ENCODE results near the gene FOCAD. TPM values are rescaled to one million over a fixed set of nuclear protein-coding genes. Genes with fewer than 3 reads are reported as not detected.

FOCAD gene
- total RNA-seq, 1 donor from 2014 or later: 36.1 TPM

DNA sequence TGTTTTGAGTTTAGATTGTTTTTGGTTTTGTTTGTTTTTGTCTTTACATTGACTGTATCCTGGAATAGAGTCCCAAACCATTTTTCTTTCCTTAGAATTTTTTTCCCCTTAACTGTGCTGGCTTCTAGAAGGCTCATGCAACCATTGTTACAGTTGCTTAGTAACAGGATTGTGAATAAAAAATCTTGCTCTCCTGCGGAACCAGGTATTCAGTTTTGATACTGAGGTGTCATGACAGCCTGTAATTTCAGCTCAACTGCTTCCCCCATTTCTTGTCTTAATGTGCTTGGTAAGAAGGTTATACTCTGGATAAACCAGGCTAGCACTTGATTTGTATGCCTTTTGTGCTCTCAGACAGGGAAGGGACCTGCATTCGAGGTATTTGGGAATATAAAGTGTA is 42.1 kb downstream of the FOCAD start:
- no peak for DNase-seq (ENCODE audit: extremely low read depth, low read depth, low spot score)

DNA sequence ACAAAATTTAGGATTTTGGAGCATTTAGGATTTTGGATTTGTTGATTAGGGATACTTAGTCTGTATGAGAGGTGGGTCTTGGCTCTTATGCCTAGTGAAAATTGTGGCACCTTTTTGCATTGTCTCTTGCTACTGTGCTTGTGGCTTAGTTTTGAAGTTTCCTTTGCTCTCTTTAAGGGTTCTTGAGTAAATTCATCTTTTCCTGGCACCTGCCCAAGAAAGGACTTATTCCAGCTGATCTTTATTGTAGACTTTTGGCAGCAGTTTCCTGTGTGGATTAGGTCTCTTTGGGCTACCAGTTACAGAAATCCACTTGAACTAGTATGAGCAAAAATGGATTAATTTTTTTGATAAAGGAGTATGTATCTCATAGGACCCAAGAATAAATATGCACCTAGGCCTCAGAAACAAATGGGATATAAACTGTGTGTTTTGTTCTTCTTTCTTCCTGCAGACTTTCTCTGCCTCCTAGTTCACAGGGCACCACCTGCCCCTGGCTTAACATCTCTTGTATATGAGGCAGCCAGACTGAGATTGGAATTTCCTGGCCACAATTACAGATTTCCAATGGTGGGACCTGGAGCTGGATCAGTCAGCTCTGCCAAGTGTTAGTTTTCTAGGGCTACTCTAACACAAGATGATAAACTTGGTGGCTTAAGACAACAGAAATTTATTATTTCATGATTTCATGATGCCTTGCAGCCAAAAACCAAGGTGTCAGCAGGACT is 44.6 kb downstream of the FOCAD start:
- peak; percentile 96 for DNase-seq (ENCODE audit: extremely low read depth, low read depth, low spot score)

- DNase-seq (ENCODE audit: extremely low read depth, low read depth, low spot score): no peak
Measured at GRCh38 chr9:20729523-20729922, 45.5 kb downstream of the FOCAD start.

DNA sequence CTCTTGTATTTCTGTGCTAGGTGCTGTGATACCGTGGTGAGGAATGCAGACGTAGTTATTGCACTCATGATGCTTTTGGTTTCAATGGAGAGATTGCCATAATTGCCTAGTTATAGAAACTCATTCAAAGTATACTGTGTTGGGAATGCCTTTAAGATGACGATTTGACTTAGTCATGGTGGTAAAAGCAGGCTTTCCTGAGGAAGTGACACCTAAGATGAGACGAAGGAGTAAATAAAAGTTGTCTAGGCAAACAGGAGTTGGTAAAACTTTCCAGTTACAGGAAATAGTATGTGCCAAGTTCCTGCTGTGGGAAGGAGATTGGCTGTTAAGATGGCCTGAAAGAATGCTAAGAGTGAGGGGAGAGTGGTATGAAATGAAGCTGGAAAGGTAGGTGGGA is 48.1 kb downstream of the FOCAD start:
- DNase-seq (ENCODE audit: extremely low read depth, low read depth, low spot score): peak; percentile 98

DNA sequence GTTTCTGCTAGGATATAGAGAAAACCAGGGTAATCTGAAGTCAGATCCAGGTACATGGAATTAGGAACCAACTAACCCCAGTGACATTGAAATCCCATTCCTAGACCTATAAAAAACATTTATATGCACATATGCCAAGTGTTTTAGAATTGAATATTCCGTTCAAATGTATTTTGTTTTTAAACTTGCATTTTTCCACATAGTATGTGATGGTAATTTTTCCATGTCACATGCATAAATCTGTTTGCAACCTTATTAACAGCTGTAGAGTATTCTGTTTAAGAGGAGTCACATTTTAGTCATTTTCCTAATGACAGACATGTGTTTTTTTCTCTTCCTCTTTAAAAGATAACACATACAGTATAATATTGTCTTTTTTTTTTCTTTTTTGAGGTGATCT is 50.2 kb downstream of the FOCAD start:
- DNase-seq (ENCODE audit: extremely low read depth, low read depth, low spot score): no peak

- no peak for DNase-seq (ENCODE audit: extremely low read depth, low read depth, low spot score)
Measured at GRCh38 chr9:20740304-20740703, 56.2 kb downstream of the FOCAD start.

- no peak for DNase-seq (ENCODE audit: extremely low read depth, low read depth, low spot score)
Measured at GRCh38 chr9:20740929-20741582, 57.0 kb downstream of the FOCAD start.

GRCh38 chr9:20742833-20743232 is 58.8 kb downstream of the FOCAD start:
- no peak for DNase-seq (ENCODE audit: extremely low read depth, low read depth, low spot score)

DNA sequence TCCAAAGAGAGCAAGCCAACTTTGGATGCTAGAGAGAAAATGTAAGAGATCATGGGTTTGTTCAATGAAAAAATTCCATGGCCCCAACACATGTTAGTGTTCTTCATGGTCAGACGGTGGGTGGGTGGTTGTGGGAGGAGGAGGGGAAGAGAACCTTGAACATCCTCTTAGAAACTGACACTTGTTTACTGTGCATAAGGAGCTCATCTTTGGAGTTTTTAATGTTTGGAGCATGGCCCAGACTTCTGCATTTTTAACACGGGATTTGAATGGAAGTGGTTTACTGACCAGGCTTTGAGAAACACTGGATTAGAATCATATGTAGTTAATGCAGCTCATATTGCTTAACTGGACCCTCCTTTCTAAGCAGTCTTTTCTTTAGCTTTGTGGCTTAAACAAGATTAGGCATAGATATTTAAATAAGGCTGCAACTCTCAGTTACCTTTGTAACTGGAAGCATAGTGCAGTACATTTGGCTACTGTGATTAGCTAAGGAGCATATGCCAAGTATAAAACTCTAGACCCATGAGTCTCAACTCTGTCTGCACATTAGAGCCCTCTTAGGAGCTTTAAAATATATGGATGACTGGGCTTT is 60.1 kb downstream of the FOCAD start:
- DNase-seq (ENCODE audit: extremely low read depth, low read depth, low spot score): no peak

DNA sequence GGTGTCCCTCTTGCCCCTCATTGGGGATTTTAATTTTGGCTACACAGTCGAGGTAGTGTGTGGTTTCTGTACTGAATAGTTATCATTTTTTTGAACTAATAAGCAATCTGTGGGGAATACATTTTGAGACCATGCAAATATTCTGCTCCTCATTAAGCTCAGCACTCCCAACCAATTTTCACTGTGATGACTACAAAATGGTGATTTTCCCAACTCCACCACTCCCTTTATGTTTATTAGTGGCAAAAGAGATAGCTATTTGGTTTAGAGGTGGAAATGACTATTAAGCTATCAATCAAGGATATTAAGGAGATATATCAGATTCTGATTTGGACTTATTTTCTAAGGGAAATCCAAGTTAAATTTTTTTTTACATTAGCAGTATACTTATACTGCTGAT is 62.9 kb downstream of the FOCAD start:
- no peak for DNase-seq (ENCODE audit: extremely low read depth, low read depth, low spot score)

- no peak for DNase-seq (ENCODE audit: extremely low read depth, low read depth, low spot score)
Measured at GRCh38 chr9:20749496-20750198, 65.6 kb downstream of the FOCAD start.

DNA sequence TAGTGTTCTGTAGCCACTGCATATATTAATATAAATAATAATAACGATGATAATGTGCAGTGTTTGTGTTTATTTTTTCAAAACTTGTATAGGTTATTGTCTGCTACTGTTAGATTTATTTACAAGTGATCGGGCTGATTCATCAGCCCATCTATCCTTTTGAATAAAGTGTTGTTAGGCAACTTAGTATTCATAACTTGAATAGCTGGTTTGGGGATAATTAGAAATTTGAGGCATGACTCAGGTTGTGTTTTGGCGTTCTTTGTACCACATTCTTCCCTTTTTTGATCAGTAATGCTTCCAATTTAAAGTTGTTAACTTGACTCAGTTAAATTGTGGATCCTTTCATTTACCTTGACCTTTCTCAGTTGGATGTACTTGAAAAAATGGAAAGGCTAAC is 69.7 kb downstream of the FOCAD start:
- DNase-seq (ENCODE audit: extremely low read depth, low read depth, low spot score): no peak

- DNase-seq (ENCODE audit: extremely low read depth, low read depth, low spot score): no peak
Measured at GRCh38 chr9:20754556-20754955, 70.5 kb downstream of the FOCAD start.

DNA sequence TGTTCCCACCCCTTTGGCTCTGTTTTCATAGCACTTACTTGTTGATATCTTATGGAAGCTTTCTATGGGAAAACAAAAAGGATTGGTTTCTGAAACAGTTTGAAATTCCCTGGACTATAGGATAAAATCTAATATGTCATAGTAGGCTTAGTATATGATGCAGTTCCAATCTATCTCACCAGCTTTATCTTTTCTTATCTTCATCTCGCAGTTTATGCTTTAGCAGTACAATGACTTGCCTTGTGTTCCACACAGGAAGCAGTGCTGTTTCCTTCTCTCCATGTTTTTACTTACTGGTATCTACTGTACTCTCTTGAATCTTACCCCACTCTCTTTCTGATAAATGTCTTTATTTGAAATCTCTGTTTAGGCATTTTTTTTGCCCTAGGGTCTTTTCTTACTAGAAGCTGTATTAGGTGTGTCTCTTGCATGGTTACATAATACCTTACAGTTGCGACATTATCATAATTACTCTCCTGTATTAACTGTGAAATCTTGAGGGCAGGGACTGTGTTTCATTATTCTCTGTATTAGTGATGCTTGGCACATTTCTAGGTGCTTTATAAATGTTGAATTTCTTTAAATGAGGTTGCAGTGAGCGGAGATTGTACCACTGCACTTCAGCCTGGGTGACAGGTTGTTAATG is 76.3 kb downstream of the FOCAD start:
- peak; percentile 54 for DNase-seq (ENCODE audit: extremely low read depth, low read depth, low spot score)

DNA sequence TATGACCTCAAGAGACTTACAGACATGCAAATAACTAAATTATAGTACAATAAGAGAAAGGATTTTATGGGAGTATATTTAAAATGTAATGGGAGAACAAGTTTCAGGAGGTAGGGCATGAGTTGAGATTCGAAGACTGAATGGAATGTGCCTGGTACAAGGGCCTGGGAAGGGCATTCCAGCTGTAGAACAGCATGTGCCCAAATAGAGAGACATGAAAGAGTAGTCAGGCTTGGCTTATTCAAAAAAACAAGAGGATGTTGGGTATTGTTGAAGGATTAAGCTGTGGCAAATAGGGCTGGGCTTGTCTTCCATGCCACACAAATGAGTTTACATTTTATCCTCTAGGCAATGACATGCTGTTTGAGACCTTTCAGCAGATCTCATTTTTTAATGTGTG is 86.9 kb downstream of the FOCAD start:
- DNase-seq (ENCODE audit: extremely low read depth, low read depth, low spot score): no peak

DNA sequence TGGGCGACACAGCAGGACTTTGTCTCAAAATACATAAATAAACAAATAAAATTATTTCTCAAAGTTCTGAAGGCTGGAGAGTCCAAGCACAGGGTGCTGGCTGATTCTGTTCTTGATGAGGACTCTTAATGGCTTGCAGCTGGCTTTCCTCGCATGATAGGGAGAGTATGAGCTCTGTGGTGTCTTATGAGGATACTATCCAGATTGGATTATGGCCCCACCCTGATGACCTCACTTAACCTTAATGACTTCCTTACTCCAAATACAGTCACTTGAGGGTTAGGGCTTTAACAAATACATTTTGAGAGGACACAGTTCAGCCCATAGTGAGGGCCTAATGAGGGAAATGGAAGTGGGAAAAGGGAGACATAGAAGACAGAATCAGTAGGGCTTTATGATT is 87.7 kb downstream of the FOCAD start:
- DNase-seq (ENCODE audit: extremely low read depth, low read depth, low spot score): no peak

DNA sequence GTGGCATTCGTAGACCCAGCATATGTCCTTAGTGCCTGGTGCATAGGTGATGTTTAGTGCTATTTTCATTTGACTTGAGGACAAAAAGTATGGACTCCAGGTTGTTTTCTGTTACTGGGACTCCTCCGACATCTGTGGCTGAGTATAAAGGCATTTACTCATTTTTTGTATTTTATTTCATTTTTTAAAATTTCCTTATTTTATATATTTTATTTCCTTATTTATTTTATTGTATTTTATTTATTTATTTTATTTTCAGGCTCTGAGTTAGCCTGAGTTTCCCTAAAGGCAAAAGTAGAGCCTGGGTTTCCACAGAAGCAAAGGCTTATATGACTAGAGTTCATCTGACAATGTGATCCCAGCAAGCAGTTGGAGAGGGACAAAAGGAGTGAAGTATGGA is 91.6 kb downstream of the FOCAD start:
- DNase-seq (ENCODE audit: extremely low read depth, low read depth, low spot score): no peak

DNA sequence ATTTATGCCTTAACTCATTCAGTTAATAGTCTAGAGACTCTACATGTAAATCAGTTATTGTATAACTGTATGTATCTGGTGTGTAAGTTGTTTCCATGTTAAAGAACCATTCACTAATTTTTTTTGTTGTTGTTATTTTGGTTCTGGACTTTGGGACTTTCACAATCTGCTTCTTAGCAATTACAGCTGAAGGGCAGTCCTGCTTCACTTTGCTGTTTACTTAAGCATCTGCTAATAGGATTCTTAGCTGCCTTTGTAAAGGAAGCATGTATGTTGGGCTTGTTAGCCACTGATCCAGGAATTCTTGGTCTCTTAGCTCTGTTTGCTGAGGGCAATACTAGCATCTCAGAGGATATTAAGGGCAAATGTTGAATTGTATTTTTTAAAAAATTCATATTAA is 97.0 kb downstream of the FOCAD start:
- DNase-seq (ENCODE audit: extremely low read depth, low read depth, low spot score): no peak

DNA sequence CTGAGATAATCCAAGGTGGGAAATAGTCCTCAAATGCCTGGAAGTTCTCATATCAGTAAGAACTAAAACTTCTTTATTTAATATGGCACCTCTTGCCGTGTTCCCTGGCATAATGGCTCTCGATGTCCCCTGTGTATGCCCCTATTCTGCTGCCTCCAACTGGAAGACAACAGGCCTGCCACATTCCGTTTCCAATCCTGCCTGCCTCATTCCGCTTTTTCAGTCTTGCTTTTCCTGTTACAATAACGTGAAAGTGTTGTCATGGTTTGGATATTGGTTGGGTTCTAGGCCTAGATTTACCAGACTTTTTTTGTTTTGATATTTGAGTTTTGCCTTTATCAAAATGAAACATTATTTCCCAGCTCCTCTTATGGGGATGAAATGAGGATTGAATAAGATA is 98.2 kb downstream of the FOCAD start:
- DNase-seq (ENCODE audit: extremely low read depth, low read depth, low spot score): no peak

GRCh38 chr9:20783057-20784038 is 99.3 kb downstream of the FOCAD start:
- DNase-seq (ENCODE audit: extremely low read depth, low read depth, low spot score): no peak

Measured in glomerular endothelial cell (primary cell).